A549 (cell line): ENCODE measurements around the gene OLIG1. TPM values are rescaled to one million over a fixed set of nuclear protein-coding genes. Genes with fewer than 3 reads are reported as not detected.

Experiments used
- ATAC-seq, 2 experiments: fragments of 200-7000 bp in 1 of 2; fragments of >200 bp in 1 of 2; cut with Nextera tagmentation in 1 of 2; cut with Tn5 transposase in 1 of 2; 3 replicates each; pipeline versions ENCODE4 v1.8.0 to v1.9.1; 2018 to 2020; ENCODE audit warnings: mild to moderate bottlenecking in 1 of 2, moderate library complexity in 1 of 2
- CTCF ChIA-PET: fragments of 300-600 bp; sonication (Branson Sonifier 250); formaldehyde crosslinking; extraction: SDS; loops from one replicate; lab custom pipeline; 2021; ENCODE audit warnings: antibody characterized with exemption, inconsistent platforms; lab: Yijun Ruan, JAX
- POLR2A ChIA-PET: fragments of 350-600 bp; formaldehyde crosslinking; extraction: SDS; loops from one replicate; lab custom pipeline; 2021; ENCODE audit warnings: antibody characterized with exemption, inconsistent platforms; lab: Yijun Ruan, JAX
- DNase-seq, 2 experiments: peaks; one replicate each; pipeline versions ENCODE4 v3.0.0 to v3.0.0-alpha.2; 2011 to 2016; ENCODE audit warnings: low read depth in 1 of 2, low spot score in 1 of 2
- FAIRE-seq: peaks from 2 replicates; lab custom pipeline; 2011; peaks lifted over from hg19 to GRCh38; lab: Jason Lieb, UNC
- H3K27ac ChIP-seq, 2 experiments: fragments of >200 bp; sonication (Bioruptor Twin); formaldehyde crosslinking; 3 replicates each; pipeline ENCODE4 v1.5.1; 2016 to 2017
- H3K4me1 ChIP-seq: fragments of >200 bp; sonication (Bioruptor Twin); formaldehyde crosslinking; 3 replicates; pipeline ENCODE4 v1.6.1; 2016
- H3K4me2 ChIP-seq: fragments of >200 bp; sonication (Bioruptor Twin); formaldehyde crosslinking; 3 replicates; pipeline ENCODE4 v1.6.1; 2016
- H3K4me3 ChIP-seq: fragments of >200 bp; sonication (Bioruptor Twin); formaldehyde crosslinking; 3 replicates; pipeline ENCODE4 v1.5.1; 2016
- H3K9me3 ChIP-seq: fragments of >200 bp; sonication (Bioruptor Twin); formaldehyde crosslinking; 3 replicates; pipeline ENCODE4 v1.6.1; 2016
- CBX2 ChIP-seq: fragments of 200-600 bp; sonication (generic); IDR thresholded peaks from 2 replicates; pipeline ENCODE4 v1.6.1; 2016; ENCODE audit warnings: low read depth, mild to moderate bottlenecking, borderline replicate concordance
- CEBPB ChIP-seq, 2 experiments: fragments of >200 bp in 1 of 2; sonication (Bioruptor Twin) in 1 of 2; formaldehyde crosslinking in 1 of 2; IDR thresholded peaks; 2 replicates each; pipeline ENCODE4 v1.6.1; 2012 to 2016
- CTCF ChIP-seq: fragments of >200 bp; sonication (Bioruptor Twin); formaldehyde crosslinking; IDR thresholded peaks from 3 replicates; pipeline ENCODE4 v1.5.1; 2016
- EHF ChIP-seq: fragments of 250-450 bp; sonication (Bioruptor Pico); IDR thresholded peaks from 2 replicates; pipeline ENCODE4 v1.5.0; 2020; ENCODE audit warnings: mild to moderate bottlenecking
- EHMT2 ChIP-seq: fragments of 200-600 bp; sonication (generic); IDR thresholded peaks from 2 replicates; pipeline ENCODE4 v1.6.1; 2016; ENCODE audit warnings: antibody characterized with exemption, low read depth, mild to moderate bottlenecking, moderate library complexity
- FOSL2 ChIP-seq, 2 experiments: fragments of 450-650 bp in 1 of 2; fragments of >200 bp in 1 of 2; sonication (Bioruptor Twin) in 1 of 2; formaldehyde crosslinking; IDR thresholded peaks; 2 replicates each; pipeline versions ENCODE4 v1.5.0 to v1.6.1; 2016 to 2020; ENCODE audit warnings: mild to moderate bottlenecking in 1 of 2, moderate library complexity in 1 of 2
- GATA3 ChIP-seq: IDR thresholded peaks from 2 replicates; pipeline ENCODE4 v1.6.1; 2012; ENCODE audit warnings: borderline replicate concordance
- HMGXB4 ChIP-seq: fragments of 250-450 bp; sonication (Bioruptor Pico); IDR thresholded peaks from 2 replicates; pipeline ENCODE4 v1.5.0; 2021; ENCODE audit warnings: mild to moderate bottlenecking, moderate library complexity, borderline replicate concordance
- HOXA7 ChIP-seq: fragments of 250-450 bp; sonication (Bioruptor Pico); IDR thresholded peaks from 2 replicates; pipeline ENCODE4 v1.5.0; 2020; ENCODE audit warnings: mild to moderate bottlenecking, moderate library complexity
- HOXB13 ChIP-seq: fragments of 250-450 bp; sonication (Bioruptor Pico); IDR thresholded peaks from 2 replicates; pipeline ENCODE4 v1.5.0; 2020; ENCODE audit warnings: low read depth, mild to moderate bottlenecking, moderate library complexity
- HOXB5 ChIP-seq: fragments of 250-450 bp; sonication (Bioruptor Pico); IDR thresholded peaks from 2 replicates; pipeline ENCODE4 v1.5.0; 2020; ENCODE audit warnings: mild to moderate bottlenecking, moderate library complexity
- JUNB ChIP-seq: fragments of >200 bp; sonication (Bioruptor Twin); formaldehyde crosslinking; IDR thresholded peaks from 2 replicates; pipeline ENCODE4 v1.6.1; 2016
- KDM5A ChIP-seq: fragments of 200-600 bp; sonication (generic); IDR thresholded peaks from 2 replicates; pipeline ENCODE4 v1.6.1; 2016; ENCODE audit warnings: antibody characterized with exemption, mild to moderate bottlenecking
- MAFK ChIP-seq: fragments of 450-650 bp; IDR thresholded peaks from 2 replicates; pipeline ENCODE4 v1.6.1; 2014; ENCODE audit not compliant: partially characterized antibody
- MAX ChIP-seq: IDR thresholded peaks from 2 replicates; pipeline ENCODE4 v1.6.1; 2012
- NPAS2 ChIP-seq: fragments of 250-450 bp; sonication (Bioruptor Pico); IDR thresholded peaks from 2 replicates; pipeline ENCODE4 v1.8.0; 2022; ENCODE audit warnings: mild to moderate bottlenecking, moderate library complexity, borderline replicate concordance
- POLR2A ChIP-seq: IDR thresholded peaks from 2 replicates; pipeline ENCODE4 v1.6.1; 2012; ENCODE audit warnings: mild to moderate bottlenecking, low read length
- SREBF2 ChIP-seq: fragments of 450-650 bp; IDR thresholded peaks from 2 replicates; pipeline ENCODE4 v1.6.1; 2014; ENCODE audit warnings: mild to moderate bottlenecking, moderate library complexity
- TP53 ChIP-seq: fragments of 250-450 bp; sonication (Bioruptor Pico); IDR thresholded peaks from 2 replicates; pipeline ENCODE4 v1.5.0; 2021; ENCODE audit warnings: mild to moderate bottlenecking, moderate library complexity
- USF2 ChIP-seq: fragments of 450-650 bp; IDR thresholded peaks from 2 replicates; pipeline ENCODE4 v1.6.1; 2014; ENCODE audit warnings: antibody characterized with exemption
- ZC3H11A ChIP-seq: fragments of 450-650 bp; IDR thresholded peaks from 2 replicates; pipeline ENCODE4 v1.6.1; 2014; ENCODE audit warnings: antibody characterized with exemption, mild to moderate bottlenecking
- ZSCAN20 ChIP-seq: fragments of 250-450 bp; sonication (Bioruptor Pico); IDR thresholded peaks from 2 replicates; pipeline ENCODE4 v1.8.0; 2022; ENCODE audit warnings: mild to moderate bottlenecking, moderate library complexity
- WGBS: methylation state at CpG from one replicate; pipeline ENCODE4 v1.1.6; 2017; ENCODE audit errors: missing lambda C conversion rate; 5-methylcytosine and 5-hydroxymethylcytosine counted together
- polyA plus RNA-seq, 4 experiments: library from polyadenylated mRNA; depleted of rRNA in 3 of 4; stranded (reverse); fragments of >200 nt; fragmentation: RNase III in 1 of 4; extraction: RNeasy Plus Mini Kit Qiagen cat#74134 plus additional on column Dnase treatment in 1 of 4; gene quantifications; 2 replicates in 3 of 4; 3 replicates in 1 of 4; pipeline ENCODE4 v1.2.3, GENCODE V29; 2011 to 2017

Gene OLIG1
- polyA plus RNA-seq, 2 of the 4 experiments (the other 2 are of a cell fraction) = not detected

GRCh38 chr21:33088384-33088783 lies 18.4 kb downstream of the OLIG1 start (continued):
- TF ChIP-seq HOXA7 = no peak
- no peak for TF ChIP-seq CEBPB (IDR thresholded peaks at IDR 0.05)
- no peak for TF ChIP-seq HMGXB4 (CRISPR knock-in tag)

- POLR2A ChIA-PET = no interaction called here
- CTCF ChIA-PET = interaction anchor here (0.6 to 2.6 kb wide), 2 partner anchors 38 to 1293 kb away, joined by 3 to 7 read pairs; no protein-coding TSS in a partner anchor
Observed at GRCh38 chr21:33089395-33090119, 19.6 kb downstream of the OLIG1 start.

GRCh38 chr21:33096426-33096825 lies 26.5 kb downstream of the OLIG1 start:
- ATAC-seq = no peak
- CTCF ChIA-PET = interaction anchor here (1.7 kb wide), 1 partner anchor 31 kb away, joined by 6 read pairs; no protein-coding TSS in a partner anchor
- H3K9me3 ChIP-seq = no peaks in the 10 kb centered on the region
- no peak for FAIRE-seq
- no peak overlapping the region for H3K4me3 ChIP-seq
- no peaks in the 10 kb centered on the region for H3K4me1 ChIP-seq
- 45% methylated on average over 5 of the region's 5 CpGs for WGBS
- POLR2A ChIA-PET = no interaction called here
- H3K4me2 ChIP-seq = no peak overlapping the region
- no peak overlapping the region for H3K27ac ChIP-seq
- no peak for TF ChIP-seq GATA3
- no peak for TF ChIP-seq EHF (CRISPR knock-in tag)
- no peak for TF ChIP-seq HOXB5 (CRISPR knock-in tag)
- no peak for TF ChIP-seq ZC3H11A
- no peak for TF ChIP-seq TP53
- no peak for TF ChIP-seq POLR2A
- no peak for TF ChIP-seq EHMT2
- no peak for DNase-seq

More at GRCh38 chr21:33089395-33090119, 19.6 kb downstream of the OLIG1 start:
- no peaks in the 10 kb centered on the region for H3K9me3 ChIP-seq
- no peaks in the 10 kb centered on the region for H3K4me1 ChIP-seq
- no peak for ATAC-seq
- DNase-seq = no peak
- H3K4me3 ChIP-seq = no peak overlapping the region
- H3K27ac ChIP-seq = no peak overlapping the region
- WGBS = 47% methylated on average over 4 of the region's 4 CpGs
- no peak overlapping the region for H3K4me2 ChIP-seq
- no peak for FAIRE-seq
- TF ChIP-seq USF2 (no peak), FOSL2 (IDR thresholded peaks at IDR 0.05) (no peak), FOSL2 (CRISPR knock-in tag; IDR thresholded peaks at IDR 0.05) (no peak), GATA3 (no peak), SREBF2 (no peak), MAFK (no peak), HOXB5 (CRISPR knock-in tag) (no peak), JUNB (no peak), HOXB13 (CRISPR knock-in tag) (no peak), KDM5A (no peak), MAX (no peak)

- TF ChIP-seq CTCF = no peak
- no peak for TF ChIP-seq NPAS2 (CRISPR knock-in tag)
- TF ChIP-seq ZSCAN20 (CRISPR knock-in tag) = no peak
- no peak for TF ChIP-seq JUNB
- TF ChIP-seq CBX2 = no peak
- TF ChIP-seq, all 56 proteins: peak for 0
- no peaks in the 10 kb centered on the region for H3K4me1 ChIP-seq
- no peak overlapping the region for H3K4me3 ChIP-seq
- 29% methylated on average over 7 of the region's 7 CpGs for WGBS
- FAIRE-seq (no peak), DNase-seq (no peak), ATAC-seq (no peak)
- no peaks in the 10 kb centered on the region for H3K9me3 ChIP-seq
- CTCF ChIA-PET = no interaction called here
- H3K27ac ChIP-seq = no peak overlapping the region
- POLR2A ChIA-PET = no interaction called here
- H3K4me2 ChIP-seq = no peak overlapping the region
Observed at GRCh38 chr21:33099131-33099530, 29.2 kb downstream of the OLIG1 start.
